WI38 (cell line): Measurements from ENCODE around the gene DTX4.

ENCODE experiments used
- H3K4me3 ChIP-seq: 2 replicates; pipeline ENCODE4 v1.5.1; 2011; ENCODE audit warnings: low read depth, mild to moderate bottlenecking, control low read depth, low read length
- CTCF ChIP-seq: IDR thresholded peaks from 2 replicates; pipeline ENCODE4 v1.5.1; 2012; ENCODE audit warnings: low read depth, mild to moderate bottlenecking, control low read depth, low read length

DTX4 gene

DNA sequence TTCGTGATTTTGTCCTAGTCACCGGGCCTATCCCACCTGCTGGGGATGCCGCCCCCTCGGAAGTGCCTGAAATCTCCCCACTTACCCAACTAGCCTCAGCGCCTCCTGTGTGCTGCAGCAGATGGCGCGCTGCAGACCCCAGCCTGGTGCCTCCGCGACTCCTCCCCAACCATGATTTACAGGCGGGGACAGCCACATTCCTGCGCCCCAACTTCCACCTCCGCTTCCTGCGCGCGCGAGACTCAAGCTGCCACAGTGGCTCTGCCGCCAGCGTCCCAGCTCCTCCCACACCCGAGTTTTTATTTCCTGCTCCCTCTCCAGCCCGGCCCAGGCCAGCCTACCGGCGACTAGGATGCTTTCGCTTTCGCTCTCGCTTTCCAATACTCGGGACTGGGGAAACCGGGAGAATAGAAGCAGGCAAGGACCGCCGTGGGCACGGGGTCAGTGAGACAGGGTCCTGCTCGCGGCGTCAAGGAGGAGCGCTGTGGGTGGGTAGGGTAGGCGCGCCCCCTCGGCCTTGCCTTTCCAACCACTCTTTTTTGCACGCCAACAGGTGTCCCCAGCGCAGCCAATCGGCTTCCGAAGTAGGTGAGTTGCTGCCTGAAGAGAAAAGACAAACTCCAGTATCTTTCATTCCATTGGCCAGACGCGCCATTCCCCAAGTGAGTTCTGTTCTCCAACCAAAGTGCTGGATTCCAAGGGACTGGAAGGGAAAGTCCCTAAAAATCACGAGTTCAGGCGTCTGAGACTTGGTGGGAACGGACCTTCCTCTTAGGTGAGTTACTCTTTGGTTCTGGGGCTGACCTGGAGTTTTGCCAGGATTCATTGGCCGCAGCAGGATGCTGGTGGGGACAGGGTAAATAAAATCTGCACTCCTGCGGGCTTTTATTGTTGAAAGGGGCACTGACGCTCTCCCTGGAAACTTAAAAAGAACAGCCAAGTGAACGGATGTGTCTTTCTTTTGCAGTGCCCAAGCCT, 29.1 kb upstream of the DTX4 start, which contains the start of gene FAM111A:
Gene FAM111A, plus strand, starts transcription at position 327 of the 978 bp plus-strand sequence. CDS start 6,017 bp downstream, outside the sequence.
- no peak for TF ChIP-seq CTCF
- peak within 1 kb of the TSS; percentile 96 for H3K4me3 ChIP-seq

DNA sequence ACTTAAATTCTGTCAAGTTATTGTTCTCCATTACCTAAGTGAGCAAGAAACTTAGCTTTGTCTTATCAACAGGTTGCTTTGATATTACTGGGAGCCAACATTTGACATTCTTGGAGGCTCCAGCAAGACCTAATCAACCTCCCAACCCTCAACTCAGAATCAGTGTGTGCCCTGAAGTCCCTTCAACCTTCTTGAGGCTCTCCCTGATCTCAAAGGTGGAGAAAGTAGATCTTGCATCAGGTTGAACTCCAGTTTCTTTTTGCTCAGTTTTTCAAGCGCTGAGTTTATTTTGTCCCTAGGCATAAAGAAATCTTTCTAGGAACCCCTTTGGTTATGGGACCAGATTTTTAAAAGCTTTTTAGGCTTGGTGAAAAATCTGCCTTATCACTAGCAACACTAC, 27.8 kb upstream of the DTX4 start:
- no peak for TF ChIP-seq CTCF
- H3K4me3 ChIP-seq: peak overlapping the region; percentile 96

DNA sequence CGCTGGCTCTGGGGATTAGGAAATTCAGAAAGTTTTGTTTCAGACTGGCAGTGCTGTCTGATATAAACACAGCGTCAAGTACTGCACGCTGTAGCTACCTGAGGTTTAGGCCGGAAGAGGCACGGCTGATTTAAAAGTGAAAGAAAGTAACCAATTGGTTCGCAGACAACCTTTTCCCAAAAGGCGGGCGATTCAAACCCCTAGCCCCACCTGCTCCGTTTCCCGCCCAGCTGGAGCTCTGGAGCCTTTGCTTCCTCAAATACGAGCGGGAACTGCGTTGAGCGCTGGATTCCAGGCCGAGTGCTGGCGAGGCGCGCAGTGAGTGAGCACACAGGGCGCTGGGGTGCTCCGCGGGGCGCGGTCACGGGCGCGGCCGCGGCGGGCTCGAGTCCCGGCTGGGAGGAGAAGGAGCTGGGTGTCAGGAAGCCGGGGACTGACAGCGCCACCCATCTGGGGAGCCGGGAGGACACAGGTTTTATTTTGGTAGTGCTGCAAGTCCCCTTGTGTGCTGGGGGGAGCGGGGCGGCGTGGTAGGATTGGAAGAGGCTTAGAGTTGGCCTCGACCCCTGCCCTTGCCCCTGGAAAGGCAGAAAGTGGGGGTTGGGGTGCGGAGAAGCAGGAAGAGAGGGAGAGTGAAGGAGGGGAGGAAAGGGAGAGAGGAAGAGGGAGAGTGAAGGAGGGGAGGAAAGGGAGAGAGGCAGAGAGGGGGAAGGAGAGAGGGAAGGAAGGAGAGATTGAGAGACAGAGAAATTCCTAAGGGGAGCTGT, 27.2 kb upstream of the DTX4 start:
- 0 out of 2 replicates have a peak, but pooled peaks have one; percentile 8 for TF ChIP-seq CTCF
- peak overlapping the region; percentile 96 for H3K4me3 ChIP-seq

DNA sequence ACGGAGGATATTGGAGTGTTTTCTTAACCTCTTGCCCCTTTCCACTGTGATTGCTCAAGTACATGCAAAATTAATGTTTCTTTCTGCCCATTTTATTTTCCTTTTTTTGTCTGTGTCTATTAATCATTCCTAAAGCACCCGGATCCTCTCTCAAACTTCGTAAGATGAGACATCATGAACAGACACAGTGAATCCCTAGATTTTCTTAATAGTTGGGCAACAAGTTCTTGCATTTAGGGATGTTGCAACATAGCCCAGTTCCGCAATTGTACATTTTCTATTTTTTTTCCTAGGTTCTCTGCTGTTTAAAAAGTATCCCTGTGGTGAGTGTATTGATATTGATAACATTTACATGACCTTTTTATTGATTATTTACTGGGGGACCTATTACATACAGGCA, 26.4 kb upstream of the DTX4 start:
- H3K4me3 ChIP-seq: peak overlapping the region; percentile 96
- no peak for TF ChIP-seq CTCF

DNA sequence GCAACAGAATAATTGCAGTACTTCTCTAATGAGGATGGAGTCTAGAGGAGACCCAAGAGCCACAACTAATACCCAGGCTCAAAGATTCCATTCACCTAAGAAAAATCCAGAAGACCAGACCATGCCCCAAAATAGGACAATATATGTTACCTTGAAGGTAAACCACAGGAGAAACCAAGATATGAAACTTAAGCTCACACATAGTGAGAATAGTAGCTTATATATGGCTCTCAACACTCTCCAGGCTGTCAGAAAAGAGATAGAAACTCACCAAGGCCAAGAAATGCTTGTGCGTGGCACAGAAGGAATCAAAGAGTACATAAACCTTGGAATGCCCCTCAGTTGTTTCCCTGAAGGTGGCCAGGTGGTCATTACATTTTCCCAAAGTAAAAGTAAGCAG, 20.2 kb upstream of the DTX4 start:
- H3K4me3 ChIP-seq: no peak overlapping the region
- no peak for TF ChIP-seq CTCF

GRCh38 chr11:59152312-59152951, 19.5 kb upstream of the DTX4 start:
- no peak overlapping the region for H3K4me3 ChIP-seq
- TF ChIP-seq CTCF: no peak
